ENCODE results near the gene NUDT9.
"Not testable (repeated sequence)": the region's sequence is repeated elsewhere in the genome, so short reads cannot be mapped to it uniquely, and the experiment has no call there.

NUDT9 gene, protein sequence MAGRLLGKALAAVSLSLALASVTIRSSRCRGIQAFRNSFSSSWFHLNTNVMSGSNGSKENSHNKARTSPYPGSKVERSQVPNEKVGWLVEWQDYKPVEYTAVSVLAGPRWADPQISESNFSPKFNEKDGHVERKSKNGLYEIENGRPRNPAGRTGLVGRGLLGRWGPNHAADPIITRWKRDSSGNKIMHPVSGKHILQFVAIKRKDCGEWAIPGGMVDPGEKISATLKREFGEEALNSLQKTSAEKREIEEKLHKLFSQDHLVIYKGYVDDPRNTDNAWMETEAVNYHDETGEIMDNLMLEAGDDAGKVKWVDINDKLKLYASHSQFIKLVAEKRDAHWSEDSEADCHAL

DNA sequence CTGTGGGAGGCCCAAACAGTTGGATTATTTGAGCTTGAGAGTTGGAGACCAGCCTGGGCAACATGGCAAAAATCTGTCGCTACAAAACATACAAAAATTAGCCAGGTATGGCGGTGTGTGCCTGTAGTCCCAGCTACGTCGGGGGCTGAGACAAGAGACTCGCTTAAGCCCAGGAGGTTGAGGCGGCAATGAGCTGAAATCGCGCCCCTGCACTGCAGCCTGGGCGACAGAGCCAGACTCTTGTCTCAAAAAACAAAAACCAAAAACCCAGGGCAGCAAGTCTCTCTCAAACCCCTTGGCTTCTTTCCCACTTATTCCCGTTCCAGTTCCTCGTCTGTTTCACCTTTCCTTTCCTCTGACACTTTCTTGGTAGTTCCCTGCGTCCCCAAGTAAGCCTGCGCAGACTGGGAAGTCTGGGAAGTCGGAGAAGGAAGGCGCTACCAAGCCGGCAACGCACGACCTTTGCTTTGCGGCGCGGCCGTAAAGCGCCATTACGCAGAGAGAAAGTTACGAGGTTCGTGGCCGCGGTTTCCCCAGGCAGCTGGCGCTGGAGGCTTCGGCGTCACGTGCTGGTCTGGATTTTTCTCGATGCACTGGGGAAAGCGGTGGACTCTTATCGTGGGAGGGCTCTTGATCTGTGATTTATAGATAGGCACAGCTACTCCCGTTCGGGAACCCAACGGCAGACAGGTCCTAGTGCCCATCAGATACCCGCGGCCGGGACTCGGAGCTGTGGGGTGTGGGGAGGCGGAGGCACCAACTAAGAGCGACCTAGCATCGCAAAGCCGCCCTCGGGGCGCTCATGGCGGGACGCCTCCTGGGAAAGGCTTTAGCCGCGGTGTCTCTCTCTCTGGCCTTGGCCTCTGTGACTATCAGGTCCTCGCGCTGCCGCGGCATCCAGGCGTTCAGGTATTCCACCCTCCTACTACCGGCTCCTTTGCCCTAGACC lies at the start of gene NUDT9:
TSS of gene NUDT9 (plus strand) at position 470 of the 949 bp plus-strand sequence. CDS start at position 803, 333 bp downstream.
- DNase-seq (ENCODE audit: low spot score), result peak; percentile 94

DNA sequence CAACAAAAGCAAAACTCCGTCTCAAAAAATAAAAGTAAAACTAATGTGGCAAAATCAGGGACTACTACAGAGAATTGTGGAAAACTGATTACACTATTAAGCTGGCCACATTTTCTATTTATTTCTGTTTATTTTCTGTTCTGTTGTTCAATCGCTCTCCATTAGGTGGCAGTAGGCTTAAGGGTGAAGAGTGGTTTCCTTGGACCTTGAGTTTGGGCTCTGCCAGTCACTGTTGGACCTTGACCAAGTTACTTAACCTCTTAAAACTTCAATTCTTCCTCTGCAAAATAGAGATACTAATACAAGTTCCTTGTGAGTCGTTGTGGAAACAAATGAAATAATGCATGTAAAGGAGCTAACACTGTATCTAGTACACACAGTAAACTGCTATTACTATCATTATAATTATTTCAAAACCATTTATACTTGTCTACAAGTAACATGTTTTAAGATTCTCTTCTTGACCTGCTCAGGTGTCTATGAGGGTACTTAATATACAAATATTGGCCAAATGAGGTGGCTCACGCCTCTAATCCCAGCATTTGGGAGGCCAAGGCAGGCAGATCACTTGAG lies 46.6 kb upstream of the NUDT9 start:
- peak; percentile 69 for DNase-seq (ENCODE audit: low spot score)

DNA sequence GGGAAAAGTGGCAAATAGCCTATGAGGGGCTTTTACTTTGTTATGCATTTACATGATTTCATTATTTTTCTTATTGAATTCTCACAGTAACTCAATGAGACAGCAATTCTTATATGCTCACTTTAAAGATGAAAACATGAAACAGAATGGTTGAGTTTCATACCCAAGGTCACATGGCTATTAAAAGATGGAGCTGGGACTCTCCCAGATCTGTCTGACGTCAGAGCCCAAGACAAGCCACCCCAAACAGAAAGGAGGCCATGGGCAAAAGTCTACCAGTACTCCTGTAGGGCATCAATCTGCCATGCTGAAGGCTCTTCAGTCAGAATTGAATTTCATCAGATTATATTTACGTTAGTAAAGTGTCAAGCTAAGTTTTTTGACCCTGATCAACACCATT lies 44.6 kb upstream of the NUDT9 start:
- no peak for DNase-seq (ENCODE audit: low spot score)

DNA sequence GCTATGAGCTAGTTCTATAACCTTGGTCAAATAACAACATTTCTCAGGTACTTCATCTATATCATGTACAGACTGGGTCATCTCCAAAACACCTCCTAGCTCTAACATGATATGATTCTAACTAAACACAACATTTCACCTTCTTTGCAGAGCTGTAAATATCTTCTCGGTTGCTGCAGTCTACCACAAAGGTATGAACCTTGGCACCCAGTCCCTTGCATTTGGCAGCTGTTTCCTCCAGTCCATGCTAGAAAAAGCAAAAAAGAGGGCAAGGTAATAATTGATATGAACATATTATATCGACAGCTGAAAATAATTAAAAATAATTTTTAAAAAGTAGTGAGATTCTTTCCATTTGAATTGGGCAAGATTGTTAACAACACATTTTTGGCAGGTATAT lies 40.3 kb upstream of the NUDT9 start:
- no peak for DNase-seq (ENCODE audit: low spot score)

DNA sequence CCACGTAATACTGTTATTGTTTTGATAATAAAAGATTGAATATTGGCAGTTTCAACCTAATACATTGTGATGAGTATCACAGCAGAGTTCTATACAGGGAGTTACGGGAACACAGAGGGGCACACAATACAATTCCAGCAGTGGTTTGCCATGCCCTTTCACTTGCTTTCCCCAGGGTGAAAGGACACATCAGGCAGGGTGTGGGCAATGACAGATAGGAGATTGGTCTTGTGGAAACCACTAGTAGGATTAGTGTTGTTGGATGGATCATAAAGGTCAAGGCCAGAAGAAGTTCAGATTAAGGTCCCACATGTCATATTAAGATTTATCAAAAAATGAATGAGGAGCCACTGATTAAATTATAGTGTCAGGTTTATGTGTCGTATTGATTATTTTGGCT lies 39.4 kb upstream of the NUDT9 start:
- DNase-seq (ENCODE audit: low spot score), result no peak

DNA sequence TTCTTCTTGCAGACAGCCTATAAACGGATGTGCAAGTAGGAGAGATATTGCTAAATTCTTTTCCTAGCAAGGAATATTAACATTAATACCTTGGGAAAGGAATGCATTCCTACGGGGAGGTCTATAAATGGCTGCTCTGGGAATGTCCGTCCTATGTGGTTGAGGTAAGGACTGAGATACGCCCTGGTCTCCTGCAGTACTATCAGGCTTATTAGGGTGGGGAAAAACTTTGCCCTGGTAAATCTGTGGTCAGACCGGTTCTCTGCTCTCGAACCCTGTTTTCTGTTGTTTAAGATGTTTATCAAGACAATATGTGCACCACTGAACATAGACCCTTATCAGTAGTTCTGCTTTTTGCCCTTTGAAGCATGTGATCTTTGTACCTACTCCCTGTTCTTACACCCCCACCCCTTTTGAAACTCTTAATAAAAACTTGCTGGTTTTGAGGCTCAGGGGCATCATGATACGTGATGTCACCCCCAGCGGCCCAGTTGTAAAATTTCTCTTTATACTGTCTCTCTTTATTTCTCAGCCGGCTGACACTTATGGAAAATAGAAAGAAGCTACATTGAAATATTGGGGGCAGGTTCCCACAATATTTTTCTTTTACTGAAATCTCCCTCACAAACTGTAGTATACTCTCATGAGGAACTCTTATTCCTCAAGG lies 37.8 kb upstream of the NUDT9 start:
- DNase-seq (ENCODE audit: low spot score), result not testable (repeated sequence)

DNA sequence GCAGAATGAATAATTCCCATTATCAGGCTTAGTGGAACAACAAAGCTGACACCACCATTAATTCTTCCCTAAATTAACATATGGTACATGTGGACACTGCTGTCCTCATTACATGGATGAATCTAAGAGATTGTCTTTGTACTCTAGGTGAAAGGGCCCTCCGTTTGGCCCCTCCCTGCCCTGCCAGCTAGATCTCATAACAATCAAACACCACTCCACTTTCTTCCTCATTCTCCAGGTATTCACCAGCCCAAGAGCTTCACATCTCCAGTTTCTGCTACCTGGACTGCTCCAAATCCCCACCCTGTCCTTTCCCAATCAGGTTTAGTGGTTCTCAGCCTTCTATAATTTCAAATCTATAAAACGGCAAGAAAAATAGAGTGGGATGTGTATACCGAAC lies 35.1 kb upstream of the NUDT9 start:
- no peak for DNase-seq (ENCODE audit: low spot score)

DNA sequence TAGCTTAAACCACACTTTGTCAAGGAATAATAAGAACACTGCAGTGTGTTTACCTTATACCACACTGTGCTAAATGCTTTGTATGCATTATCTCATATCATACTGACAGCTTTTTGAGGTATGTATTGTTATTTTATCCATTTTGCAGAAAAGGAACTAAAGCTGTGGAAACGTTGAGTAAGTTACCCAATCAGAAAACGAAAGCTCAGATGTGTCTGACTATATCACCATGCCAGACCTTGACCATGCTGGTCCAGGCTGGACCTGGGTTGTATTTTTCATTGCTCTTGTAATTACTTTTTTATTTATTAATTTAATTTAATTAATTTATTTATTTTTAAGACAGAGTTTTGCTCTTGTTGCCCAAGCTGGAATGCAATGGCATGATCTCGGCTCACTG lies 33.5 kb upstream of the NUDT9 start:
- no peak for DNase-seq (ENCODE audit: low spot score)

DNA sequence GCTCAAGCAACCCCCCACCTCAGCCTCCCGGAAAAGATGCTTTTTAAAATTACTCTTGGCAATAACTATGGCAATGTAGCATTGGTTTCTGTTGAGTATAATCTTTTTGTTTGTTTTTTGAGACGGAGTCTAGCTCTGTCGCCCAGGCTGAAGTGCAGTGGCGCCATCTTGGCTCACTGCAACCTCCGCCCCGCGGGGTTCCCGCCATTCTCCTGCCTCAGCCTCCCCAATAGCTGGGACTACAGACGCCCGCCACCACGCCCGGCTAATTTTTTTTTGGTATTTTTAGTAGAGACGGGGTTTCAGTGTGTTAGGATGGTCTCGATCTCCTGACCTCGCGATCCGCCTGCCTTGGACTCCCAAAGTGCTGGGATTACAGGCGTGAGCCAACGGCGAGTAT lies 32.3 kb upstream of the NUDT9 start:
- not testable (repeated sequence) for DNase-seq (ENCODE audit: low spot score)

DNA sequence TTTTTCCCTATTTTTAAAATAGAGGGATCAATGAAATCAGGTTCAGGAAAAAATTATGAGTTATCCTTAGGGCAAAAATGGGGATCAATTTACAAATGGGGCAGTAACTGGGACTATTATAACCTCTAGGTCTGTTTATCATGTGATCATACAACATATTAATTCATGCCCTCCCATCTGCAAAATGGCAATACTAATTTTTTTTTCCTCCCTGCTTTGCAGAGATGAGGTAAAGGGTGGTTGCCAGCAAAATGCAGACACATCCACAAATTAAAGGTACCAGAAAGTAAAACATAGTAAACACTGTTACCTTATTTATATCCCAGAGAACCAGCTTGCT lies 31.9 kb upstream of the NUDT9 start:
- DNase-seq (ENCODE audit: low spot score), result peak; percentile 15

DNA sequence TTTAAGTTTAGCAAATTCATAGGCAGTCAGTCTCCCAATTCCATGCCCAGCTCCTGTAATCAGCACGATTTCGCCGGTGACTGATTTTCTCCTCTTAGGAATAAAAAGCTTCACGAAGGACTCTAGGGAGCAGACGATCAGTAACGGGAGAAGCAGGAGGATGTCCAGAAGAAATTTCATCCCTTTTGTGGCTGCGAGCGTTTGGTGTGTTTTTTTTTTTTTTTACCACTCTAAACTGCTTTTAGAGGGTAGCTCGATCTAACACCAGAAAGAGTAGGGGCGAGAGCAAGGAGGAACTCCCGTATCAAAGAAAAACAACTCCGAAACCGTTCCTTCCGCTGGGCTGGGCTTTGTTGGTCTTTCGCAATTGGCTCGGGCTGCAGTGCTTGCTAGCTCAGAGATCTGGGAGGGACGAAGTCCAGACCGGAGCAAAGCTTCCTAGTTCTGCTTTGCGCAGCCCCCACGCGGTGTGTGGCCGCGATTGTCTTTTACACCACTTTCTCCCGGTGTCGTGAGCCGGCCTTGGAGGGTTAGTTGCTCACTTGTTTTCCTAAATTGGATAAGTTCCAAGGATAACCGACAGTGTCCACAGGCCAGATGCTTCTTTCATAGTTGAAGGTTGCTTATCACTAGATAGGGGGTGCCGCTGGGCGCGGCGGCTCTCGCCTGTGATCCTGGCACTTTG lies 31.3 kb upstream of the NUDT9 start, which contains the start of gene HSD17B11:
TSS of gene HSD17B11 (minus strand) at position 298 of the 685 bp plus-strand sequence. CDS start at position 180, 118 bp downstream.
- peak; percentile 92 for DNase-seq (ENCODE audit: low spot score)

DNA sequence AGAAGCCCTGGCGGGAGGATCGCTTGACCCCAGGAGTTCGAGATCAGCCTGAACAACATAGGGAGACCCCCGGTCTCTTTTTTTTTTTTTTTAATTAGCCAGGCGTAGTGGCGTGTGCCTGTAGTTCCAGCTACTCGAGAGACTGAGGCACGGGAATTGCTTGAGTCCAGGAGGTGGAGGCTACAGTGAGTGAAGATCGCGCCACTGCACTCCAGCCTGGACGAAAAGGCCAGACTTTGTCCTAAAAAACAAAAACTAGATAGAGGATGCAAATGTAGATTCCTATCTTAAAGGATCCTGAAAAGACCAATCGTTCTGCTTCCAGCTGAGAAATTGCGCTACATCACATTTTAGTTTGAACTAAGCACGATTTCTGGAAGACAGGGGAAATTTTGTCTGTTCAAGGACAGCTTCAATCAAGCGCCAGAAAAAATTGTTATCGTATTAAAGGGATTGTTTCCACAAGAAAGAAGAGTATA lies 30.8 kb upstream of the NUDT9 start:
- no peak for DNase-seq (ENCODE audit: low spot score)

DNA sequence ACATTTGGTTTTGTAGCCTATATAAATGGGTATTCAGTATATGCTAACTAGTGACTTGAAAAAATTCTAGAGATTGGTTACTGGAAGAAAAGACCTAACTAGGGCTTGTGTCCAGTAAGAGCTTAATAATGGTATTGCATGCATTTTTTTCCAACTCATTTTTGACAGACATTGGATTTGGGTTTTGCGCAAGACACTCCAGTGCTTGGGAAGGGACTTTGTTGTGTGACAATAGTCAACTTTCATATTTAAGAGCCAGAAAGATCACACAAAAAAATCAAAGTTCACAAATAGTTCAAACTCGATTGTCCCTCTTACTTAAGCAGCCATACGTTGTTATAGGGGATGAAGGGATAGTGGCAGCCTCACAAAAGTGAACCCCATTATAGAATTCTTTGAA lies 30.2 kb upstream of the NUDT9 start:
- no peak for DNase-seq (ENCODE audit: low spot score)

DNA sequence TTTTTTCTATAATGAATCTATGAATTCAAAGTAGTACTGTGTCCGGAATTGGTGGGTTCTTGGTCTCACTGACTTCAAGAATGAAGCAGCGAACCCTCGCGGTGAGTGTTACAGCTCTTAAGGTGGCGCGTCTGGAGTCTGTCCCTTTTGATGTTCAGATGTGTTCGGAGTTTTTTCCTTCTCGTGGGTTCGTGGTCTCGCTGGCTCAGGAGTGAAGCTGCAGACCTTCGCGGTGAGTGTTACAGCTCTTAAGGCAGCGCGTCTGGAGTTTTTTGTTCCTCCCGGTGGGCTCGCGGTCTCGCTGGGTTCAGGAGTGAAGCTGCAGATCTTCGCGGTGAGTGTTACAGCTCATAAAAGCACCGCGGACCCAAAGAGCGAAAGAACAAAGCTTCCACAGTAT lies 27.3 kb upstream of the NUDT9 start:
- DNase-seq (ENCODE audit: low spot score), result not testable (repeated sequence)

DNA sequence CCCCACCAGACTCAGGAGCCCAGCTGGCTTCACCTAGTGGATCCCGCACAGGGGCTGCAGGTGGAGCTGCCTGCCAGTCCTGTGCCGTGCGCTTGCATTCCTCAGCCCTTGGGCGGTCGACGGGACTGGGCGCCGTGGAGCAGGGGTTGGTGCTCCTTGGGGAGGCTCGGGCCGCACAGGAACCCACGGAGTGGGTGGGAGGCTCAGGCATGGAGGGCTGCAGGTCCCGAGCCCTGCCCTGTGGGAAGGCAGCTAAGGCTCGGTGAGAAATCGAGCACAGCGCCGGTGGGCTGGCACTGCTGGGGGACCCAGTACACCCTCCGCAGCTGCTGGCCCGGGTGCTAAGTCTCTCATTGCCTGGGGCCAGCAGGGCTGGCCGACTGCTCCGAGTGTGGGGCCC lies 26.5 kb upstream of the NUDT9 start:
- not testable (repeated sequence) for DNase-seq (ENCODE audit: low spot score)

DNA sequence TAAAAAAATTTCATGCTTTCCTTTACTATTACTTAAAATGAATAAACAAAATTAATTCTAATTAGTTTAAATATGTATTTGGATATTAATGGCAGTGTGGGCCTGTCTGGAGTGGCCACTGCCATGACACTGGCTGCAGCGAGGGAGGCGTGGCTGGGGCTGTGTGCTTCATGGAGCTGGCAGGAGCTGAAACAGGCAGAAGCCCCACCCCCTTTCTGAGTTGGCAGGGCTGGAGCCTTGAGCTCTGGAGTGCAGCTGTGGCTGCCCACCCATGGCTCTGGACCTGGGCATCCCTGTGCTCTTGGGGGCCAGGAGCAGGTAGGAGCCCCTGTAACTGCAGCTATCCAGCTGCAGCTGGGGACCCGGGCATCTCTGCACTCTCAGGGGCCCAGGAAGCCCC lies 23.2 kb upstream of the NUDT9 start:
- DNase-seq (ENCODE audit: low spot score), result no peak

DNA sequence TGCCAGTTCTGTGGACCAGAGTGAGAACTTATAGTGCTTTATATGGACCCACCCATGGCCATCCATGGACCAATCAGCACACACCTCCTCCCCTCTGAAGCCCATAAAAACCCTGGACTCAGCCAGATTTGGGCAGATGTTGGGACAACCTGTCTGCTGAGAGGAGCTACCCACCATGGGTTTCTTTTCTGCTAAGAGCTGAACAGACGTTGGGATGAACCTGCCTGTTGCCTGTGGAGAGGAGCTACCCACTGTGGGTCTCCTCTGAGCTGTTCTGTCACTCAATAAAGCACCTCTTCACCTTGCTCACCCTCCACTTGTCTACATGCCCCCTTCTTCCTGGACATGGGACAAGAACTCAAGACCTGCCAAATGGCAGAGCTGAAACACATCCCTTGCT lies 22.4 kb upstream of the NUDT9 start:
- no peak for DNase-seq (ENCODE audit: low spot score)

DNA sequence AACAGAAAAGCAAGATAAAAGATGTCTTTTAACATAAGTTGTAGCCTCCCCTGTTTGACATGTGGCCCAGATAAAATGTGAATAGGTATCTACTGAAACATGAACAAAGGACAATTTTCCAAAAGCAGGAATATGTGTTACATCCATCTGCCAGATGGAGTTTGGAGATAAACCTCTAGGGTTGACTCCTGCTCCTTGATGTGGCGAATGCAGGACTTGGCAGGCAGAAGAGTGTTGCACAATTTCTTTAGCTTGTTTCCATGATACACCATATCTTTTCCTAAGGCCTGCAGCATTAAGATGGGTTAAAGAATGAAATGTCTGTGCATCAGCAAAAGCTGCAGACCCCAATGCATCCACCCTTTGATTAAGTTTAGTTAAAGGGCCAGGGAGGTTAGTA lies 18.6 kb upstream of the NUDT9 start:
- DNase-seq (ENCODE audit: low spot score), result not testable (repeated sequence)

DNA sequence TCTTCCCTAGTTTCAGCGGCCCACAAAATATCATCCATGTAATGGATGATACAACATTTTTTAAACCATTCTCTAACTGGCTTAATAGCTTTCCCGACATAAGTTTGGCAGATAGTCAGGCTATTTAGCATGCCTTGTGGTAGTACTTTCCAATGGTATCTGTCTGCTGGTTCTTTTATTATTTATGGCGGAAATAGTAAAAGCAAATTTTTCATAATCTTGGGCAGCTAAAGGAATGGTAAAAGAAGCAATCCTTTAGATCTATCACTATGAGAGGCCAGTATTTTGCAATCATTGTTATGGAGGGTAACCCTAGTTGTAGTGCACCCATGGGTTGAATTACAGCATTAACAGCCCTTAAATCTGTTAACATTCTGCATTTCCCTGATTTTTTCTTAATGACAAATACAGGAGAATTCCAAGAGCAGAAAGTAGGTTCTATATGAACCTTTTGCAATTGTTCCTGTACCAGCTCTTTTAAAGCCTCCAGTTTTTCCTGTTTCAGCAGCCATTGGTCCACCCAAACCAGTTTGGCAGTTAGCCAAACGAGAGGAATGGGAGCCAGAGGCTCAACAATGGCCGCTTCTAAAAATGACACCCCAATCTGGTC lies 17.1 kb upstream of the NUDT9 start:
- DNase-seq (ENCODE audit: low spot score), result no peak

DNA sequence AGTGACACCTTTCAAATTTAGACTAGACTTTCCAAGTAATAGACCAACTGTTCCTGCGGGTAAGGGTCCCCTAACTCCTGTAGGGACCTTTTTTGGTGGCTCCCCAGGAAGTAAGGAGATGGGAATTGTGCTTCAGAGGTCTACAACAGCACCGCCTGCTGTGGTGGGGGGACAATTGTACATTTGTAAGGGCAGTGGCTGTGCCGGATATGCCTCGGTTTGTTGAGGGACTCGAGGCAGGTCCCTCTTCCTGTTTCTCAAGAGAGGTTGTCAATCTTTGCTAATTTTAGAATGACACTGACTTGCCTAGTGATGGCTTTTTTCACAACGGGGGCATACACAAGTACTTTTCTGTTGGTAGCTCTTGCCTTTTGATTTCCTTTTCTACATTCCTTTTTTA lies 15.9 kb upstream of the NUDT9 start:
- DNase-seq (ENCODE audit: low spot score), result no peak

DNA sequence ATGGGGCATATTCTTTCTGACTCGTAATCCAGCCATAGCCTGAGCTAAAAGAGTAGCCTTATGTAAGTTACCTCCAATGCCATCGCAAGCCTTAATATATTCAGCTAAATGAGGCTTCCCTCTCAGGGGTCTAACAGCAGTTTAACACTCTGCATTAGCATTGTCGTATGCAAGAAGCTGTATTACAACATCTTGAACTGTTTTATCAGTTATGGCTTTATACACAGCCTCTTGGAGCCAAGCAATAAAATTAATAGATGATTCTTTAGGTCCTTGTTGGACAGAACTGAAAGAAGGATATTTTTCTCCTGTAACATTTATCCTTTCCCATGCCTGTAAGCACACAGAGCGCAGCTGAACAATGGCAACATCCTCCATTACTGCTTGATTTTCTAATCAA lies 15.5 kb upstream of the NUDT9 start:
- not testable (repeated sequence) for DNase-seq (ENCODE audit: low spot score)

Measured in globus pallidus (tissue), 1 donor.